RWPE2 (cell line): ENCODE measurements around the gene CLMN.

ENCODE experiments used
- ATAC-seq: fragments of 200-7000 bp; cut with Tn5 transposase; 3 replicates; pipeline ENCODE4 v1.9.1; 2021; ENCODE audit warnings: low read depth
- DNase-seq: peaks from one replicate; pipeline ENCODE4 v3.0.0-alpha.2; 2020; ENCODE audit warnings: low spot score
- H3K27ac ChIP-seq: fragments of 450-650 bp; 2 replicates; pipeline ENCODE4 v1.5.1; 2017; ENCODE audit warnings: mild to moderate bottlenecking; ENCODE audit not compliant: poor library complexity, severe bottlenecking
- H3K27me3 ChIP-seq: fragments of 250-450 bp; sonication (Bioruptor Pico); 2 replicates; pipeline ENCODE4 v1.5.1; 2021; ENCODE audit warnings: mild to moderate bottlenecking, moderate library complexity; ENCODE audit not compliant: insufficient read depth, poor library complexity, severe bottlenecking
- H3K36me3 ChIP-seq: fragments of 250-450 bp; sonication (Bioruptor Pico); 2 replicates; pipeline ENCODE4 v1.5.1; 2020; ENCODE audit warnings: low read depth, mild to moderate bottlenecking, moderate library complexity
- H3K4me1 ChIP-seq: fragments of 250-450 bp; sonication (Bioruptor Pico); 2 replicates; pipeline ENCODE4 v1.5.1; 2021; ENCODE audit warnings: mild to moderate bottlenecking, moderate library complexity; ENCODE audit not compliant: insufficient read depth, poor library complexity, severe bottlenecking
- H3K4me3 ChIP-seq: fragments of 250-450 bp; sonication (Bioruptor Pico); 2 replicates; pipeline ENCODE4 v1.5.1; 2021; ENCODE audit warnings: mild to moderate bottlenecking, moderate library complexity; ENCODE audit not compliant: severe bottlenecking
- H3K9me3 ChIP-seq: fragments of 250-450 bp; sonication (Bioruptor Pico); 2 replicates; pipeline ENCODE4 v1.5.1; 2021; ENCODE audit warnings: mild to moderate bottlenecking, moderate library complexity; ENCODE audit not compliant: severe bottlenecking
- CTCF ChIP-seq: fragments of 450-650 bp; IDR thresholded peaks from one replicate; pipeline ENCODE4 v1.5.1; 2017; ENCODE audit warnings: mild to moderate bottlenecking, moderate library complexity; ENCODE audit not compliant: poor library complexity, severe bottlenecking

Gene CLMN

DNA sequence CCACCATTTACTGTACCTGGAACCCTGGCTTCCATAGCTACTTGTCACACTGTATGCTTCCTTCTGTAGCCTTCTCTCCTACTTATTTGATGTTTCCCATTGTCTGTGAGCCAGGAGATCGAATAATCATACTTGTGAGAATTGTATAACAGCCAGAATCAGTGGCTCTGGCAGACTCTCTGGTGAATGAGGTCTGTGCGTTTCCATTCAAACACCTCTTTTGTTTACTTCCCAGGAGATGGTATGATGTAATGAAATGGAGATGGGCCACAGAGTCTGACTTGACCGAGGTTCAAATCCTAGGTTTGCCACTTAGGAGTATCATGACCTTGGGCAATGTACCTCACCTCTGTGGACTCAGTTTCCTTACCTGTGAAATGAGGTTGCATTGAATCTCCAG is 35.7 kb upstream of the CLMN start:
- Histone ChIP-seq H3K36me3 (no peaks in the 10 kb centered on the region), H3K9me3 (peaks cover 4% of the 10 kb centered on the region), H3K27ac (no peak overlapping the region), H3K4me1 (no peaks in the 10 kb centered on the region), H3K27me3 (peaks cover 4% of the 10 kb centered on the region), H3K4me3 (no peak overlapping the region)
- ATAC-seq (no peak), DNase-seq (no peak)
- TF ChIP-seq CTCF: no peak

DNA sequence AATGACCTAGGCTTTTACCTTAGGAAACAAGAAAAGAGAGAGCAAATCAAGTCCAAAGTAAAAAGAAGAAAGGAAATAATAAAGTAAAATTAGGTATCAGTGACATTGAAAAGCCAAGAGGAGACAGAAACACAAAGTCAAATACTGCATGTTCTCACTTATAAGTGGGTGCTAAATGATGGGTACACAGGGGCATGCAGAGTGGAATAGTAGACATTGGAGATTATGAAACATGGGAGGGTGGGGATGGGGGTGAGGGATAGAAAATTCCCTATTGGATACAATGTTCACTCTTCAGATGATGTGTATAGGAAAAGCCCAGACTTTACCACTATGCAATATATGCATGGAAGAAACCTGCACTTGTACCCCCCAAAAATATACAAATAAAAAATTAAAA is 35.1 kb upstream of the CLMN start:
- ATAC-seq (no peak), DNase-seq (no peak)
- Histone ChIP-seq H3K27ac (no peak overlapping the region), H3K4me3 (no peak overlapping the region), H3K36me3 (no peaks in the 10 kb centered on the region), H3K4me1 (no peaks in the 10 kb centered on the region), H3K27me3 (peaks cover 10% of the 10 kb centered on the region), H3K9me3 (peaks cover 4% of the 10 kb centered on the region)
- no peak for TF ChIP-seq CTCF

GRCh38 chr14:95353664-95354063 is 34.0 kb upstream of the CLMN start:
- Histone ChIP-seq H3K9me3 (peaks cover 4% of the 10 kb centered on the region), H3K36me3 (no peaks in the 10 kb centered on the region), H3K4me1 (no peaks in the 10 kb centered on the region), H3K27me3 (peaks cover 11% of the 10 kb centered on the region), H3K4me3 (no peak overlapping the region), H3K27ac (no peak overlapping the region)
- ATAC-seq (no peak), DNase-seq (no peak)
- no peak for TF ChIP-seq CTCF

GRCh38 chr14:95353007-95353406 is 33.3 kb upstream of the CLMN start:
- Histone ChIP-seq H3K9me3 (peaks cover 4% of the 10 kb centered on the region), H3K27ac (no peak overlapping the region), H3K27me3 (peaks cover 11% of the 10 kb centered on the region), H3K4me3 (no peak overlapping the region), H3K4me1 (no peaks in the 10 kb centered on the region), H3K36me3 (no peaks in the 10 kb centered on the region)
- no peak for DNase-seq
- ATAC-seq: no peak
- no peak for TF ChIP-seq CTCF

- TF ChIP-seq CTCF: no peak
- Histone ChIP-seq H3K4me1 (no peaks in the 10 kb centered on the region), H3K4me3 (no peak overlapping the region), H3K9me3 (peaks cover 4% of the 10 kb centered on the region), H3K36me3 (no peaks in the 10 kb centered on the region), H3K27me3 (peaks cover 11% of the 10 kb centered on the region), H3K27ac (no peak overlapping the region)
- DNase-seq: no peak
- ATAC-seq: no peak
Measured at GRCh38 chr14:95352481-95352880, 32.8 kb upstream of the CLMN start.
